ENCODE data around the gene DOCK4.

Gene DOCK4

GRCh38 chr7:111762211-111762610 is 444.0 kb downstream of the DOCK4 start:
- no peak for DNase-seq (ENCODE audit: low spot score)

- DNase-seq (ENCODE audit: low spot score), result peak; percentile 38
Observed at GRCh38 chr7:111760043-111760442, 446.2 kb downstream of the DOCK4 start.

GRCh38 chr7:111758332-111758731 is 447.9 kb downstream of the DOCK4 start:
- no peak for DNase-seq (ENCODE audit: low spot score)

GRCh38 chr7:111756687-111757178 is 449.5 kb downstream of the DOCK4 start:
- peak; percentile 91 for DNase-seq (ENCODE audit: low spot score)

GRCh38 chr7:111755383-111755782 is 450.8 kb downstream of the DOCK4 start:
- DNase-seq (ENCODE audit: low spot score), result peak; percentile 47

GRCh38 chr7:111753968-111754367 is 452.2 kb downstream of the DOCK4 start:
- peak; percentile 53 for DNase-seq (ENCODE audit: low spot score)

GRCh38 chr7:111752022-111752582 is 454.1 kb downstream of the DOCK4 start:
- peak; percentile 55 for DNase-seq (ENCODE audit: low spot score)

- no peak for DNase-seq (ENCODE audit: low spot score)
Observed at GRCh38 chr7:111750878-111751277, 455.3 kb downstream of the DOCK4 start.

- DNase-seq (ENCODE audit: low spot score), result no peak
Observed at GRCh38 chr7:111750228-111750627, 456.0 kb downstream of the DOCK4 start.

- DNase-seq (ENCODE audit: low spot score), result no peak
Observed at GRCh38 chr7:111749625-111750024, 456.6 kb downstream of the DOCK4 start.

- DNase-seq (ENCODE audit: low spot score), result no peak
Observed at GRCh38 chr7:111747718-111748117, 458.5 kb downstream of the DOCK4 start.

GRCh38 chr7:111746950-111747349 is 459.2 kb downstream of the DOCK4 start:
- DNase-seq (ENCODE audit: low spot score), result no peak

- DNase-seq (ENCODE audit: low spot score), result no peak
Observed at GRCh38 chr7:111744501-111745155, 461.6 kb downstream of the DOCK4 start.

- no peak for DNase-seq (ENCODE audit: low spot score)
Observed at GRCh38 chr7:111743244-111743847, 462.9 kb downstream of the DOCK4 start.

GRCh38 chr7:111741811-111742240 is 464.4 kb downstream of the DOCK4 start:
- peak; percentile 74 for DNase-seq (ENCODE audit: low spot score)

- no peak for DNase-seq (ENCODE audit: low spot score)
Observed at GRCh38 chr7:111740942-111741341, 465.3 kb downstream of the DOCK4 start.

GRCh38 chr7:111736552-111736874 is 469.7 kb downstream of the DOCK4 start:
- no peak for DNase-seq (ENCODE audit: low spot score)

GRCh38 chr7:111735661-111736551 is 470.3 kb downstream of the DOCK4 start:
- peak; percentile 67 for DNase-seq (ENCODE audit: low spot score)

GRCh38 chr7:111734954-111735660 is 471.1 kb downstream of the DOCK4 start:
- DNase-seq (ENCODE audit: low spot score), result no peak

GRCh38 chr7:111732923-111733322 is 473.3 kb downstream of the DOCK4 start:
- no peak for DNase-seq (ENCODE audit: low spot score)

- DNase-seq (ENCODE audit: low spot score), result no peak
Observed at GRCh38 chr7:111730476-111731300, 475.5 kb downstream of the DOCK4 start.

Measured in globus pallidus (tissue), 1 donor.